PFSK-1 (cell line): Measurements from ENCODE around the gene CACNG4.

Experiments used
- FOXP2 ChIP-seq: optimal IDR thresholded peaks from 2 replicates; pipeline ENCODE3; 2011; ENCODE audit warnings: borderline replicate concordance, control low read depth, inconsistent platforms; ENCODE audit not compliant: insufficient read depth; ENCODE audit errors: extremely low read length, extremely low read depth
- POLR2AphosphoS5 ChIP-seq: IDR thresholded peaks from 2 replicates; pipeline ENCODE4 v1.6.1; 2012; ENCODE audit warnings: low read depth, mild to moderate bottlenecking, control low read depth, low read length, moderate library complexity
- SIN3A ChIP-seq: IDR thresholded peaks from 2 replicates; pipeline ENCODE4 v1.6.1; 2012; ENCODE audit warnings: mild to moderate bottlenecking, low read length, moderate library complexity, borderline replicate concordance; ENCODE audit not compliant: insufficient read depth
- TAF1 ChIP-seq: IDR thresholded peaks from 2 replicates; pipeline ENCODE4 v1.6.1; 2012; ENCODE audit warnings: low read length, control low read depth, borderline replicate concordance; ENCODE audit not compliant: insufficient read depth
- TF ChIP-seq, protein P1 (sequence below), 2 experiments: IDR thresholded peaks; 2 replicates each; pipeline versions ENCODE4 v1.6.1 to v1.8.0; 2011 to 2012; ENCODE audit warnings: low read depth in 2 of 2, low read length in 2 of 2, control low read depth in 1 of 2, inconsistent platforms in 1 of 2, mild to moderate bottlenecking in 1 of 2, moderate library complexity in 1 of 2; ENCODE audit not compliant: insufficient read depth in 1 of 2

Gene CACNG4

GRCh38 chr17:67051837-67052236 is 87.3 kb downstream of the CACNG4 start:
- TF ChIP-seq FOXP2 (no peak), SIN3A (no peak), TAF1 (no peak)
- TF ChIP-seq, protein P1, sequence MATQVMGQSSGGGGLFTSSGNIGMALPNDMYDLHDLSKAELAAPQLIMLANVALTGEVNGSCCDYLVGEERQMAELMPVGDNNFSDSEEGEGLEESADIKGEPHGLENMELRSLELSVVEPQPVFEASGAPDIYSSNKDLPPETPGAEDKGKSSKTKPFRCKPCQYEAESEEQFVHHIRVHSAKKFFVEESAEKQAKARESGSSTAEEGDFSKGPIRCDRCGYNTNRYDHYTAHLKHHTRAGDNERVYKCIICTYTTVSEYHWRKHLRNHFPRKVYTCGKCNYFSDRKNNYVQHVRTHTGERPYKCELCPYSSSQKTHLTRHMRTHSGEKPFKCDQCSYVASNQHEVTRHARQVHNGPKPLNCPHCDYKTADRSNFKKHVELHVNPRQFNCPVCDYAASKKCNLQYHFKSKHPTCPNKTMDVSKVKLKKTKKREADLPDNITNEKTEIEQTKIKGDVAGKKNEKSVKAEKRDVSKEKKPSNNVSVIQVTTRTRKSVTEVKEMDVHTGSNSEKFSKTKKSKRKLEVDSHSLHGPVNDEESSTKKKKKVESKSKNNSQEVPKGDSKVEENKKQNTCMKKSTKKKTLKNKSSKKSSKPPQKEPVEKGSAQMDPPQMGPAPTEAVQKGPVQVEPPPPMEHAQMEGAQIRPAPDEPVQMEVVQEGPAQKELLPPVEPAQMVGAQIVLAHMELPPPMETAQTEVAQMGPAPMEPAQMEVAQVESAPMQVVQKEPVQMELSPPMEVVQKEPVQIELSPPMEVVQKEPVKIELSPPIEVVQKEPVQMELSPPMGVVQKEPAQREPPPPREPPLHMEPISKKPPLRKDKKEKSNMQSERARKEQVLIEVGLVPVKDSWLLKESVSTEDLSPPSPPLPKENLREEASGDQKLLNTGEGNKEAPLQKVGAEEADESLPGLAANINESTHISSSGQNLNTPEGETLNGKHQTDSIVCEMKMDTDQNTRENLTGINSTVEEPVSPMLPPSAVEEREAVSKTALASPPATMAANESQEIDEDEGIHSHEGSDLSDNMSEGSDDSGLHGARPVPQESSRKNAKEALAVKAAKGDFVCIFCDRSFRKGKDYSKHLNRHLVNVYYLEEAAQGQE (IDR thresholded peaks at IDR 0.05; ENCODE audit: insufficient read depth in 1 of 2, low read depth in 2 of 2, low read length in 2 of 2): no peak

GRCh38 chr17:67052720-67053437 is 88.4 kb downstream of the CACNG4 start:
- no peak for TF ChIP-seq TAF1
- no peak for TF ChIP-seq POLR2AphosphoS5
- no peak for TF ChIP-seq FOXP2
- TF ChIP-seq, protein P1 (IDR thresholded peaks at IDR 0.05; ENCODE audit: insufficient read depth in 1 of 2, low read depth in 2 of 2, low read length in 2 of 2): no peak
- TF ChIP-seq SIN3A: no peak

GRCh38 chr17:67053438-67054000 is 89.0 kb downstream of the CACNG4 start:
- no peak for TF ChIP-seq TAF1
- TF ChIP-seq POLR2AphosphoS5: no peak
- no peak for TF ChIP-seq FOXP2
- TF ChIP-seq SIN3A: no peak
- TF ChIP-seq, protein P1 (IDR thresholded peaks at IDR 0.05; ENCODE audit: insufficient read depth in 1 of 2, low read depth in 2 of 2, low read length in 2 of 2): no peak

- TF ChIP-seq POLR2AphosphoS5: no peak
- TF ChIP-seq FOXP2: no peak
- TF ChIP-seq SIN3A: no peak
- TF ChIP-seq, protein P1 (IDR thresholded peaks at IDR 0.05; ENCODE audit: insufficient read depth in 1 of 2, low read depth in 2 of 2, low read length in 2 of 2): no peak
- TF ChIP-seq TAF1: no peak
Observed at GRCh38 chr17:67054011-67054591, 89.6 kb downstream of the CACNG4 start.
